Measurements from ENCODE around the gene NLRC4.

The NLRC4 gene

DNA sequence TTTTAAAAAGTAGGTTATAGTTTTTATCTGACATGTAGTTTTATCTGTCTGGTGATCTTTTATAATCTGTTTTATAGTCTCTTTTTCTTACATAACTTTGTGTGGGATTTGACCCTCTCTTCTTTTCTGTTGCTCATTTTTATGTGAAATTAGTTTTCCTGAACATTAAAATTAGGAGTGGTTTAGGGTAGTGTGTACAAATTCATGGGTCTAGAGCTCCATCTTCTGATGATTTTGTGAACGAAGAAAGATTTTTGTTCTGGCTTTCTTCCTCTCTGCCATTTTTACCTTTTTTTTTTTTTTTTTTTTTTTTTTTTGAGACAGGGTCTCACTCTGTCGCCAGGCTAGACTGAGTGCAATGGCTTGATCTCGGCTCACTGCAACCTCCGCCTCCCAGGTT lies 52.4 kb downstream of the NLRC4 start:
- no peak for TF ChIP-seq SIN3A (IDR thresholded peaks at IDR 0.05; ENCODE audit: borderline replicate concordance, insufficient read depth, low read length)
- TF ChIP-seq FOXP2 (optimal IDR thresholded peaks at IDR 0.05; ENCODE audit: borderline replicate concordance, extremely low read depth, extremely low read length, insufficient read depth): no peak
- TF ChIP-seq TAF1 (IDR thresholded peaks at IDR 0.05; ENCODE audit: borderline replicate concordance, insufficient read depth, low read length): no peak
- TF ChIP-seq POLR2AphosphoS5 (IDR thresholded peaks at IDR 0.05; ENCODE audit: low read depth, low read length): no peak
- TF ChIP-seq, protein P1, sequence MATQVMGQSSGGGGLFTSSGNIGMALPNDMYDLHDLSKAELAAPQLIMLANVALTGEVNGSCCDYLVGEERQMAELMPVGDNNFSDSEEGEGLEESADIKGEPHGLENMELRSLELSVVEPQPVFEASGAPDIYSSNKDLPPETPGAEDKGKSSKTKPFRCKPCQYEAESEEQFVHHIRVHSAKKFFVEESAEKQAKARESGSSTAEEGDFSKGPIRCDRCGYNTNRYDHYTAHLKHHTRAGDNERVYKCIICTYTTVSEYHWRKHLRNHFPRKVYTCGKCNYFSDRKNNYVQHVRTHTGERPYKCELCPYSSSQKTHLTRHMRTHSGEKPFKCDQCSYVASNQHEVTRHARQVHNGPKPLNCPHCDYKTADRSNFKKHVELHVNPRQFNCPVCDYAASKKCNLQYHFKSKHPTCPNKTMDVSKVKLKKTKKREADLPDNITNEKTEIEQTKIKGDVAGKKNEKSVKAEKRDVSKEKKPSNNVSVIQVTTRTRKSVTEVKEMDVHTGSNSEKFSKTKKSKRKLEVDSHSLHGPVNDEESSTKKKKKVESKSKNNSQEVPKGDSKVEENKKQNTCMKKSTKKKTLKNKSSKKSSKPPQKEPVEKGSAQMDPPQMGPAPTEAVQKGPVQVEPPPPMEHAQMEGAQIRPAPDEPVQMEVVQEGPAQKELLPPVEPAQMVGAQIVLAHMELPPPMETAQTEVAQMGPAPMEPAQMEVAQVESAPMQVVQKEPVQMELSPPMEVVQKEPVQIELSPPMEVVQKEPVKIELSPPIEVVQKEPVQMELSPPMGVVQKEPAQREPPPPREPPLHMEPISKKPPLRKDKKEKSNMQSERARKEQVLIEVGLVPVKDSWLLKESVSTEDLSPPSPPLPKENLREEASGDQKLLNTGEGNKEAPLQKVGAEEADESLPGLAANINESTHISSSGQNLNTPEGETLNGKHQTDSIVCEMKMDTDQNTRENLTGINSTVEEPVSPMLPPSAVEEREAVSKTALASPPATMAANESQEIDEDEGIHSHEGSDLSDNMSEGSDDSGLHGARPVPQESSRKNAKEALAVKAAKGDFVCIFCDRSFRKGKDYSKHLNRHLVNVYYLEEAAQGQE (IDR thresholded peaks at IDR 0.05; ENCODE audit: insufficient read depth in 1 of 2, low read depth in 2 of 2, low read length in 2 of 2): no peak

DNA sequence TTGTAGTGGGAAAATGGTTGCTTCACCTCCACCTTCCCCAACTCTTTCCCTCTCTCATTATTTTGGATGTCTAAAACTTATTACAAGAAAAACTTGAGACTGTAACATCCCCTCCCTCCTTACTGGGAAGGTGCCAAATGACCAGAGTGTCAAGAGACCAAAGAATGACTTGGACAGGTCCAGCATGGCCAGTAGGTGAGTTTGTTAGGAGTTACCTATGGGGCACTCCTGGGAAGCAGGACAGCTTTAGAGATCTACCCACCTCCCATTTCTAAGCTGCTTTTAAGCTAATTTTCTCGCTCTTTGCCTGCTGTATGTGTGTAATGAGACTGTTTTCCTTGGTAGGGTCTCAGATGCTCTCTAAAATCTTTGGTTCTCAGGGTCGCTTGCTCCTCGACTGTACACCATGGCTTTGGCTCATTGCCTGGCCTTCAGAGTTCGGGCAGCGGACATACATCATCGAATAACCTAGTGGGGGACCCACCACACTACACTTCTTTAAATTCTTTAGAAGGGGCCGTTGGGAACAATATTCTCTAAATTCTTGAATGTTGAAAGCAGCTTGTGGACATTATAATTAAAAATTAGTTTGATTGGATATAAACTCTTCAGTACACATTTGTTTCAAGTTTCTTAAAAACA lies 53.8 kb downstream of the NLRC4 start:
- TF ChIP-seq, protein P1 (IDR thresholded peaks at IDR 0.05; ENCODE audit: insufficient read depth in 1 of 2, low read depth in 2 of 2, low read length in 2 of 2): no peak
- TF ChIP-seq TAF1 (IDR thresholded peaks at IDR 0.05; ENCODE audit: borderline replicate concordance, insufficient read depth, low read length): no peak
- no peak for TF ChIP-seq SIN3A (IDR thresholded peaks at IDR 0.05; ENCODE audit: borderline replicate concordance, insufficient read depth, low read length)
- no peak for TF ChIP-seq FOXP2 (optimal IDR thresholded peaks at IDR 0.05; ENCODE audit: borderline replicate concordance, extremely low read depth, extremely low read length, insufficient read depth)
- TF ChIP-seq POLR2AphosphoS5 (IDR thresholded peaks at IDR 0.05; ENCODE audit: low read depth, low read length): no peak

DNA sequence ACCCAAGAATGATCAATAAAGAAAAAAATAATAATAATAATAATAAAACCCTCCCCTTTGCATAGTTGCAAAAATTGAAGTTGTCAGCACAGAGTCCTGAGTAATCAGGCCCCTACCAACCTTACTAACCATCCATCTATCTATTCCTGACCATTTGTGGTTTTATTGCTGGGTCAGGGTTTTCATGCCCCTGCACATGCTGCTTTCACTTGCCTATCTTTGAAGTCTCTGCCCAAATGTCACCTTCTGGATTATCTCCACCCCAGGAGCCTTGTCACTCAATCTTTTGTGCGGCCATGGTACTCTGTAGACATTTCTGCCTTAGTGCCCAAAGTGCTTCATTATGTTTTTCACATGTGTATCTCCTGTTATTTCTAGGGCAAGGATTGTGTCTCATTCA lies 63.9 kb downstream of the NLRC4 start:
- TF ChIP-seq POLR2AphosphoS5 (IDR thresholded peaks at IDR 0.05; ENCODE audit: low read depth, low read length) (no peak), TAF1 (IDR thresholded peaks at IDR 0.05; ENCODE audit: borderline replicate concordance, insufficient read depth, low read length) (no peak), FOXP2 (optimal IDR thresholded peaks at IDR 0.05; ENCODE audit: borderline replicate concordance, extremely low read depth, extremely low read length, insufficient read depth) (no peak), SIN3A (IDR thresholded peaks at IDR 0.05; ENCODE audit: borderline replicate concordance, insufficient read depth, low read length) (no peak)
- TF ChIP-seq, protein P1 (IDR thresholded peaks at IDR 0.05; ENCODE audit: insufficient read depth in 1 of 2, low read depth in 2 of 2, low read length in 2 of 2): no peak

DNA sequence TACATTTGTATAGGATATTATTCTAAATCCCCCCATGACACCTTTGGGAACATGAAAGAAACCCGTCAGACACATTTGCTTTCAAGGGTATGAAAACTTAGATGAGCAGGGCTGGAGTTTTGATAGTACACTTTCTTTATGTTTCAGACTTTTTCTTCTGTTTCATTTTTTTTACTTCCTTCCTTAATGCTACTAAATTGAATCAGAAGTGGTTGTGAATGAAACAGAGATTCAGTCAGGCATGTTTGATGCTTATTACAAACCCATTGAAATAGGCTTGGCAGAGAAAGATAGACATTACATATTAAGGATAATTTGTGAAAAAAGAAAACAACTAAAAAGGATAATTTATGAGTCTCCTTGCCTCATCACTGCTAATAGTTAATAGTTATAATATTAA lies 72.3 kb downstream of the NLRC4 start:
- TF ChIP-seq, protein P1 (IDR thresholded peaks at IDR 0.05; ENCODE audit: insufficient read depth in 1 of 2, low read depth in 2 of 2, low read length in 2 of 2): no peak
- TF ChIP-seq SIN3A (IDR thresholded peaks at IDR 0.05; ENCODE audit: borderline replicate concordance, insufficient read depth, low read length) (no peak), FOXP2 (optimal IDR thresholded peaks at IDR 0.05; ENCODE audit: borderline replicate concordance, extremely low read depth, extremely low read length, insufficient read depth) (no peak), POLR2AphosphoS5 (IDR thresholded peaks at IDR 0.05; ENCODE audit: low read depth, low read length) (no peak), TAF1 (IDR thresholded peaks at IDR 0.05; ENCODE audit: borderline replicate concordance, insufficient read depth, low read length) (no peak)
